GM21717 (cell line): Measurements from ENCODE around the gene EEF1G.
"Not testable (repeated sequence)": the region's sequence is repeated elsewhere in the genome, so short reads cannot be mapped to it uniquely, and the experiment has no call there.

Experiments
- ATAC-seq: cut with Tn5 transposase; IDR thresholded peaks from one replicate; pipeline ENCODE4 v1.9.1; 2021; ENCODE audit warnings: mild to moderate bottlenecking, moderate library complexity; ENCODE audit not compliant: unreplicated experiment

The EEF1G gene, protein sequence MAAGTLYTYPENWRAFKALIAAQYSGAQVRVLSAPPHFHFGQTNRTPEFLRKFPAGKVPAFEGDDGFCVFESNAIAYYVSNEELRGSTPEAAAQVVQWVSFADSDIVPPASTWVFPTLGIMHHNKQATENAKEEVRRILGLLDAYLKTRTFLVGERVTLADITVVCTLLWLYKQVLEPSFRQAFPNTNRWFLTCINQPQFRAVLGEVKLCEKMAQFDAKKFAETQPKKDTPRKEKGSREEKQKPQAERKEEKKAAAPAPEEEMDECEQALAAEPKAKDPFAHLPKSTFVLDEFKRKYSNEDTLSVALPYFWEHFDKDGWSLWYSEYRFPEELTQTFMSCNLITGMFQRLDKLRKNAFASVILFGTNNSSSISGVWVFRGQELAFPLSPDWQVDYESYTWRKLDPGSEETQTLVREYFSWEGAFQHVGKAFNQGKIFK

DNA sequence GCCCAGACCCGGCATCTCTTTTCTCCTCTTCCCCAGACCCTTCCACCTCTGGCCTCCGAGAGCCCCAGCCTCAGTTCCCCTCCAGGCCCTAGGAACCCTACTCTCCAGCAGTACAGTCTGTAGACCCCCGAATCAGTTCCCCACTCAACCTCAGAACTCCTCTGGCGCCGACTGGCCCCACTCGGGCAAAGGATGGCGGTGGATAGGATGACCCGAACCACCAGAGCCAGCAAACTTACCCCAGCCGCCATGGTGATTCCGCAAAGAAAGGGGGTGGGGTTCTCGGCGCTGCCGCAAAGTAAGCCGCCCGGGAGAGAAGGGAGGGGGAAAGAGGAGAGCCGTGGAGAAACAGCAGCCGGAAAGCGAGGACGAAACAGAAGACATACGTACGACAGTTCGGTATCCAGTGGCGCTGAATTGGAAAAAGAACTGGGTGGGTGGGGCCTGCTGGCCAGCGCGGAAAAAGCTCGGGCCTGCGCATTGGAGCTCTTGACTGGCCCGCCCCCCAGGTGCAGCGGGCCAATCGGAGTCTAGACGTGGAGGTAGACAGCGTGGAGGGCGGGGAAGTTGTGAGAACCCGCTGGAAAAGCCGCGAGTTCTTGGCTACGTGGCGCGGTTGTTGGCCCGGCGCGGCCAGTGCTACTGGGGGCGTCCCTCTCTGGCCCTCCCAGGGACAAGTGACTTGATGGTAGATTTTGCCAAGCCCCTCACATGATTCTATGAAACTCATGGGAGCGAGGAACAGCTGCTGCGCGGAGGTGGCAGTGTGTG, at the start of gene EEF1G:
Gene EEF1G, minus strand, starts transcription at position 300 of the 771 bp plus-strand sequence. Its CDS starts 49 bp downstream, at position 251.
- peak; percentile 70 for ATAC-seq

DNA sequence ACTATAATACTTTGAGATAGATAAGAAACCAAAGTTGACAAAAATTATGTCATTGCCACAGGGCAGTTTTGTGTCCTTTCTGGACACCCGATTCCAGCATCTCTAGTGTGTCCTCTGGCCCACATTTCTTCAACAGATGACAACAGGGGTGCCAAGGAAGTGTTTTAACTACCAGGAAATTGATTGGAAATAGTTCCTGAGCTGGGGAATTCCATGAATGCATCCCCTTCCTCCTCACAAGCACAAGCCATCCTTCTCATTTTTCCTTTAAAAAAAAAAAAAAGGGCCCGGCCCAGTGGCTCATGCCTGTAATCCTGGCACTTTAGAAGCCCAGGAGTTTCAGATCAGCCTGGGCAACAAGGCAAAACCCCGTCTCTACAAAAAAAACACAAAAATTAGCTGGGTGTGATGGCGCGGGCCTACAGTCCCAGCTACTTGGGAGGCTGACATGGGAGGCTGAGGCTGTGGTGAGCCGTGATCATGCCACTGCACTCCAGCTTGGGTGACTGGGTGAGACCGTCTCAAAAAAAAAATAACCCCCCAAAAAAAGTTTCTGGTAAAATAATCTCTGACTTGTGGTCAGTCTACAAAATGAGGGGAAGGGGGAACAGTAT, 48.9 kb upstream of the EEF1G start:
- no peak for ATAC-seq

DNA sequence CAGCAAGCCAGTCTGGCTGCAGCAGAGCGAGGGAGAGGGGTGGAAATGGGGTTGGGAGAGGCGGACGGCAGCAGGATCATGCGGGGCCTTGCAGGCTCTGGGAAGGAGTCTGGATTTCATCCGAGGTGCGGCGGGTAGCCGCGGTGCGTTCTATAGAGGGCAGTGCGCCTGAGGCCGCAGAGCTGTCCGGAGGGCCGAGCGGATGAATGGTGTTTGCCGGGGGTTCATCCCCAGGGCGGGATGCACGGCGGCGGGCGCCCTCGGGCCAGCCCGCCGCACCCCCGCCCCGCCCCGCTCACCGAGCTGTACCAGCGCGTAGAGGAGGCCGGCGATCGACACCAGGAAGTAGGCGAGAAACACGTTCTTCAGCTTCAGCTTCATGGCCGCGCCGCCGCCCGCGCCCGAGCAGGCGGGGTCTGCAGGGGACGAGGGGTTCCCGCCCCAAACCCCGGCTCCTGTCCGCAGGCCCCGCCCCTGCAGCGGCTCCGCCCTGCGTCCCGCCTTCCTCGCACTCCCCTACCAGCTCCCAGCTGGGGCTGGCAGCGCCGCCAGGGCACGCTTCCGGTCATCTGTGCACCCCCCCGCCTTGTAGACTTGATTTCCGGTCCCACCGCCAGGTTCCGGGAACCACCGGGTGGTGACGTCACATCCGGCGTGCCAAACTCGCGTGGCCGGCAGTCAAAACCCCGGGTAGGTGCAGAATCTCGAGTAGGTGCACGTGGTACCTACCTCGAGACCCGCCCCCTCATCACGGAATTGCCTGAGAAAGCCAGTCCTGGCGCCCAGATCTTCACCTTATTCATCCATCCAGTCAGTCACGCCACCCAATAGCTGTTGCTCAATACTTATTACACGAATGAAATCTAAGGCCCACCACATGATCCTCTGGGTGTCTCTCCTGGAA, 48.1 kb upstream of the EEF1G start, which contains the start of gene B3GAT3:
Gene B3GAT3, minus strand, starts transcription at position 420 of the 904 bp plus-strand sequence. Its CDS starts 39 bp downstream, at position 381.
- peak; percentile 83 for ATAC-seq

DNA sequence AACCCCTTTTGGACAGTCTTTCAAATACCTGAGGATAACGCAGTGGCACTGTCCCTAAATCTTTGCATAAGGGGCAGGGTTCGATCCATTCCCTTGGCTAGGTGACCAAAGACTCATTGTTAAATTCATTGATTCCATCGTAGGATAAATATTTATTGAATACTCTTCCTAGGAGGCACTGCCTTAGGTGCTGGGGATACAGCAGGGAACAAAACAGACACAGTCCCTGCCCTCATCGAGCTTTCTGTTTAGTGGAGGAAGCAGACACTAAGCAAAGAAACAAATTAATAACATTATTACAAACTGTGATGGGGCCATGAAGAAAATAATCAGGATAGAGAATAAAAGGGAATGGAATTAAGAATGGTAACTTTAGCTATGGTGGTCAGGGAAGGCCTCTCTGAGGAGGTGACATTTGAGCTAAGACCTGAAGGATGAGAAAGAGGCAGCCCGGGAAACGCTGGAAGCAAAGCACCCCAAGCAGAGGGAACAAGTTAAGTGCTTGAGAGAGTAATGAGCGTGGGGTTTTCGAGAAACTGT, 47.4 kb upstream of the EEF1G start:
- ATAC-seq, result no peak

DNA sequence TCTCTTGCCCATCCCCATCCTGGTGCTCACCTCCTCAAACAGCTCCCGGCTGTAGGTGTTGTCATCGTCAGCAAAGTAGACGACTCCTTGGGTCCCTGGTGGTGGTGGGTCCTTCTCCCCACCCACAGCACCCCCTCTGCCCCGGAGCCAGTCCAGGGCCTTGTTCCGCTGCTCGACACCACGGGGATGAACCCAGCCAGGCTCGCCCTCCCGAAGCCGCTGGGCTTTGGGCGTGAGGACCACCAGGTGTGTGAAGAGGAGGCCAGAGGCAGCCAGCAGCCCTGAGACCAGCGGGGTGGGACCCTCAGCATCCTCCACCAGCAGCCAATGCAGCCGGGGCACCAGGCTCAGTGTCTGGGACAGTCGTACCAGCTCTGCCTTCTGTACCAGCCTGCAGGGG, 43.3 kb upstream of the EEF1G start:
- not testable (repeated sequence) for ATAC-seq

DNA sequence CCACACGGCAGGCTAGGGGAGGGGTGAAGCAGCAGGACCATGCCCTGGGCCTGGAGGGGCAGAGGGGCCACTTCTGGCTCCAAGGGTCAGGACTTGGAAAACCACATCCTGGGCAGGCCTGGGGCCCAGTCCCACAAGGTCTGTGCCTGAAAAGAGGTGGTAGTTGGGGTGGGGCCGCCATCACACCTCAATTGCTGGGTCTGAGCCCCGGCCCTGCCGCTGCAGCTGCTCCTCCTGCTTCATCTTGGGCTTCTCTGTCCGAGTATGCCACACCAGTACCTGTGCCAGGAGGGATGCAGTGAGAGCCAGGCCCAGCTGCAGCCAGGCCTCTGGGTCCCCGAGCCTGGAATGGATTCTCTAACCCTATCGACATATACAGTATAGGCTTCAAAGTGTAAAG, 41.8 kb upstream of the EEF1G start:
- ATAC-seq, result no peak

DNA sequence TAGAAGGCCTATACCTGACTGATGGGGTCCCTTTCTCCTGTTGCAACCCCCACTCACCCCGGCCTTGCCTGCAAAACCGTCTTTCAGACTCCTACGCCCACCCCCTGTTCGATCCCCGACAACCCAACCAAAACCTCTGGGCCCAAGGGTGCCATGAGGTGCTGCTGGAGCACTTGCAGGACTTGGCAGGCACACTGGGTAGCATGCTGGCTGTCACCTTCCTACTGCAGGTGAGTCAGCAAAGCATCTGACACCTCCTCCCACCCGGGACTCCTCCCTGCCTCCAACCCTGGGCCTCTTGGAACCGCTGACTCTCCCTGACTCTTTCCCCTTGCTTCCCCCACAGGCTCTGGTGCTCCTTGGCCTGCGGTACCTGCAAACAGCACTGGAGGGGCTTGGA, 40.6 kb upstream of the EEF1G start:
- no peak for ATAC-seq

DNA sequence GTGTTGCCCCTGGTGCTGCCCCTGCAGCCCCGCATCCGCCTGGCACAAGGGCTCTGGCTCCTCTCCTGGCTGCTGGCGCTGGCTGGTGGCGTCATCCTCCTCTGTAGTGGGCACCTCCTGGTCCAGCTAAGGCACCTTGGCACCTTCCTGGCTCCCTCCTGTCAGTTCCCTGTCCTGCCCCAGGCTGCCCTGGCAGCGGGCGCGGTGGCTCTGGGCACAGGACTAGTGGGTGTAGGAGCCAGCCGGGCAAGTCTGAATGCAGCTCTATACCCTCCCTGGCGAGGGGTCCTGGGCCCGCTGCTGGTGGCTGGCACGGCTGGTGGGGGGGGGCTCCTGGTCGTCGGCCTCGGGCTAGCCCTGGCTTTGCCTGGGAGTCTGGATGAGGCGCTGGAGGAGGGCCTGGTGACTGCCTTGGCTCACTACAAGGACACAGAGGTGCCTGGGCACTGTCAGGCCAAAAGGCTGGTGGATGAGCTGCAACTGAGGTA, 39.6 kb upstream of the EEF1G start:
- ATAC-seq, result no peak

DNA sequence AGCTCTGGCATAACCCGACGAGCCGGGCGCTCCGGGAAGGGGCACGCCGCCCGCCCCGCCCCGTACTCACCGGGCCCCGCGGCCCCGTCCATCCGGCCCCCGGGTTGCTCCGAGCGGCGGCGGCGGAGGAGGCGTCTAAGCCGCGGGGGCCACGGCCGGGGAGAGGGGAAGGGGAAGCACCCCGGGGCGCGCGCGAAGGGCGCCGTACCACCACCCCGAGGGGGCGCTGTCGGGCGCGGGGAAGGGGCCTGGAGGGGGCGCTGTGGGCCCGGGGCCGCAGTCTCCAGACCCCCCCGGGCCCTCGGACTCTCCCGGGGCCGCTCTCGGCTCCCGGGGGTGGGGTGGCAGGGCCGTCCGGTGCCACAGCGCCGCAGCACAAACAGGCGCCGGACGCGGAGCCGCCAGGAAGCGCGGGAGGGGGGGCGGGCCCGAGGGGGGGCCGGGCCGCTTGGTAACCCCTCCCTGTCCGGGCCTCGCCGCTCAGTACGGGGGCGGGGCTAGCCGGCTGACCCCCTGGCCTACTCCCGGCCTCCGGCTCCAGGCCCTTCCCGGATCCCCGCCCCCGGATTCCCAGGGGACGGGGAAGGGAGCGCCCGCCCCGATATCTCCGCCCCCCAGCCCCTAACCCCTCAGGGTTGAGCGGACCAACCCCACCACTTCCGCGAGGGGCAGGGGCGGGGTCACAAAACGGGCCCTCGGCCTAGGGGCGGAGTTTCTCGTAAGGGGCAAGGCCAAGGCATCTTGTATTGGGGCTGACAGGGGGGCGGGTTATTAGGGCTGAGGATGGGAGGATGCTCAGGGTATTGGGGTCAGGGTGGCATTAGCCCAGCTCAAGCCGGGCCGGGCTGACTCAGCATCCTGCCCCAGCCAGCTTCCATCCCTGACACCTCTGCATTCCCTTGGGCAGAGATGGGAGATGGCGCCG, 38.9 kb upstream of the EEF1G start, which contains the start of the genes EML3 and ROM1:
Gene EML3, minus strand, starts transcription at position 410 of the 925 bp plus-strand sequence. Its CDS starts 318 bp downstream, at position 92.
Gene ROM1, plus strand, starts transcription at position 892 of the 925 bp plus-strand sequence. Its CDS starts 25 bp downstream, at position 917.
- ATAC-seq, result peak; percentile 50

DNA sequence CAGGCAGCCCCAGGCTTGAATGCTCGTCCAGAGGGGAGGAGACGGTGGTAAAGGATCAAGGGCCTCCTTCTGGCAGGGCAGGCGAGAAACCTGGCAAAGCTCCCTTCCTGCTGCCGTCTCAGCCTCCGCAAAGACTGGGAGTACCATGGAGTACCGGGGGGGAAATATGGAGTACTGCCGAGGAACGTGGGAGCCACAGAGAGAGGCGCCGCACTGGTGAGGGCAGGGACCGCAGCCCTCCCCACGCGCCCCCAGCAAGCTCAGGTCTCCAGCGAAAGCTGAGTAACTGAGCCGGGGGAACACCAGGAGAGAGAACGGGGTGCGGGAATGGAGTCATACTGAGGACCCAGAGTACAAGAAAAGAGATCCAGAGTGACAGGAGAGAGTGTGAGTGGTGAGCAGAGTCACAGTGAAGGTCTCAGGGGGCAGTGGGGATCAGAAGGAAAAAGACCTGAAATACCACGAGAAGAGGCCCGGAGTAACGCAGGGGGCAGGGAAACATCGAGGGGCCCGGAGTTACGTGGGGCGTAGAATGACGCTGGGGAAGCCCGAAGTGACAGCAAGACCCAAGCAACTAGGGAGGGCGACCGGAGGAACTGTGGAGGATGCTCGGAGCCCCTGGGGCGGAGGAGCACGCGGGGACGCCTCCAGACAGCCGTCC, 38.1 kb upstream of the EEF1G start:
- peak; percentile 13 for ATAC-seq

DNA sequence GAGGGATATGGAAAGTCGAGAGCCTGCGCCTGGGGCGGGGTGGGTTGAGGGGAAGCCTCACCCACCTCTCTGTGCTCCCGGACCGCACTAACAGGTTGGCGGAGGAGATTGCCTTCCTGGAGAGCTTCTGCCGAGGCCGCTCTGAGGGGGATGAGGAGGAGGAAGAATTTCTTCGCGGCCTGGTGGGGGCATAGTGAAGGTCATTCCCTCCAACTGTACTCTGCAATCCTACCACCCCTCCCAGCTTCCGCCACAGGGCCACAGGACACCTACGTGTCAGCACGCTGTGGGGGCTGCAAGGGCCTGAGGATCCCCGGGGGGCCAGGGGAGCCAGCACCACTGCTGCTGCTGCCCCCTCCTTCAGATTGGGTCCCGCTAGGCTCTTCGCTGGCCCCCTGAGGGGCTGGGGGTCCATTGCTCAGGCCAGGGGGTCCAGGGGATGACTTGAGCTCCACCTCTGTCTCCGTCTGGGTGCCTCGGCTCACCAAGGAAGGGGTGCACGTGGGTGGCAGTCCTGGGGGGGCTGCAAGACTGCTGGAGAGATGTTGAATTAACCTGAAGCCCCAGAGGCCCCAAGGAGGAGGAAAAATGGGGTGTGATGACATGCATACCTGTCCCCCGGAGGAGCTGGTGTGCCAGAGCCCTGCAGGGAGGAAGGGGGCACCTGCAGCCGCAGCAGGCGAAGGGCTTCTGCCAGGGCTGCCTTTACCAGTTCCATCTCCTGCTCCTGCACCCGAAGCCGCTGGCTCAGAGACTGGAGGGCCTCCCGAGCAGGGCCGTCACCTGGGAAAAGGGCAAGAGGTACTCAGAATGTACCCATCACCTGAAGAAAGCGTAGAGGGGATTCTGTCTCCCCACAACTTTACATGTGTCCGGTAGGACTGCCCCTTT, 37.4 kb upstream of the EEF1G start:
- no peak for ATAC-seq

DNA sequence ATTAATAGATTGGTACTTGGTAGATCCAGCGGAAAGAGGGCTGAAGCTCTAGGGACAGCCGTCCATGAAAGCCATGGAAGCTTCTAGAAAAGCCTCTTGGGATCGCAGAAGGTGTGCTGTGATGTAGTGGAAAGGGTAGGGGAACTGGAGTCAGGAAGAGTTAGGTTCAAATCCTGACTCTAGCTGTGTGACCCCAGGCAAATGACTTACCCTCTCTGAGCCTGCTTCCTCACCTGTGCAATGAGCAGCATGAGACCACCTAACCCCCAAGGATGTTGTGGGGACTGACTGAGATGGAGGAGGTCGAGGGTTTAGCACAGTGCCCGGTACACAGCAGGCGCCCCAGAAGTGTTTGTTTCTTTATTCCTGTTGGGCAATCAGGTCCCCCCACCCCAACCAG, 36.7 kb upstream of the EEF1G start:
- ATAC-seq, result no peak

DNA sequence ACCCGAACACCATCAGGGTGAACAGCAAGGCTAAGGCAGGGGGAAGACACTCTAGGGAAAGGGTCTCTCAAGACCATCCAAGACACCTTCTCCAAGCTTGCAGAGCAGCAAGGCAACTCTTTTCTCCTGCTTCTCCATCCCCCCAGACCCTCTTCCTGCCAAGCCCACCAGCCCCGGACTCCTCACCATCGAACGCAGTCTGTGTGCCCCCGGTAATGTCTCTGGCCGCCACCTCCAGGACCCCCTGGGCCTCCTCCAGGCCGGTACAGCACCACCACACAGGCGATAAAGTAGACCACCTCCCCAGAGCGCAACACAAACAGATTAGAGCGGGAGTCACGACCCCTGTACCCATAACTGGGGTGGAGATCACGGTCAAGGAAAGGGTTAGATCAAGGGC, 35.1 kb upstream of the EEF1G start:
- ATAC-seq, result no peak

DNA sequence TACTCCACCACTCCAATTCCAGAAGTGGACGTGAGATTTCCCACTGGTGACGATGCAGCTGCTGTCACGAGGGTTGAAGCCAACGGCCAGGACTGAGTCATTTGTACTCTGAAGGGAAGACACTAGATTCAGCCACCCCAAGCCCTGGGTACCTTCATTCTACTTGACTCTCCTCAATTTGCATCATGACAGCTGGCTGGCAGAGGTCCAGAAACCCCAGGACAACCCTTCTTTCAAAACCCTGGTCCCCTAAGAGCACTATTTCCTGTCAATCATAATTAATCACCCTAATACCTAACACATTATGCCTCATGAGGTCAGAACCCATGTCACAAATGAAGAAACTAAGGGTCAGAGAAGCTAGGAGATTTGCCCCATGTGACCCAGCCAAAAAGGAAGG, 34.0 kb upstream of the EEF1G start:
- no peak for ATAC-seq

DNA sequence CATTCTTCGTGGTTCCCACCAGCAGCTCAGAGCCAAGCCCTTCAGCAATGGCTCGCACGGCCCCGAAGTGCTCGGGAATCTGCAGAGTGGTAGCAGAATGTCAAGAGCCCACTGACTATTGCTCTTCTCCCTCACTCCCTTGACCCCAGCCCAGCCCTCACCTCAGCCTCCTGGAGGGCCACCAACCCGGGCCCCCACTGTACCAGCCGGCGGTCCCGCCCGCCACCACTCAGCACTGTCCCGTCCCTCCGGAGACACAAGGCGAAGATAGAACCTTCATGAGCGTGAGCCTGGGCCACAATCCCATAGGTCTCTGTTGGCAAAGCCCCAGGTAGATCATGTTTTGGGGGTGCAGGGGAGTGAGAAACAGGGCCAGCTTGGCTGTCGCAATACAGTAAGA, 32.2 kb upstream of the EEF1G start:
- ATAC-seq, result no peak

DNA sequence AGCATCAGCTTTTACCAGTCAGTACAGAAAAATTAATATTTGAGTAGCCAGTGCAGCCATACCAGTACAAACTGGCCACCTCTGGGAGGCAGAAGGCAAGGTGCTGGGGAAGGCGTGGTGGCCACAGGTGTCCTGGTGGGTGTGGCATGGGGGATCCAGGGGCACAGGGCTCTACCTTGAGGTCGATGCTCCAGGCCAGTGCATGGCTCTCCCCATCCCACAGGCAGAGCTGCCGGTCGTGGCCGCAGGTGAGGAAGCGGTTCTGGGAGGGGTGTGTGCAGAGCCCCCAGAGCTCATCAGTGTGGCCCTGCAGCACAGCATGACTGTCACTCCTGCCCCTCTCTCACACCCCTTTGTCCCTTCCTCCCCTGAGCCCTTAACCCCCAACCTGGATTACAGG, 31.8 kb upstream of the EEF1G start:
- ATAC-seq, result no peak

DNA sequence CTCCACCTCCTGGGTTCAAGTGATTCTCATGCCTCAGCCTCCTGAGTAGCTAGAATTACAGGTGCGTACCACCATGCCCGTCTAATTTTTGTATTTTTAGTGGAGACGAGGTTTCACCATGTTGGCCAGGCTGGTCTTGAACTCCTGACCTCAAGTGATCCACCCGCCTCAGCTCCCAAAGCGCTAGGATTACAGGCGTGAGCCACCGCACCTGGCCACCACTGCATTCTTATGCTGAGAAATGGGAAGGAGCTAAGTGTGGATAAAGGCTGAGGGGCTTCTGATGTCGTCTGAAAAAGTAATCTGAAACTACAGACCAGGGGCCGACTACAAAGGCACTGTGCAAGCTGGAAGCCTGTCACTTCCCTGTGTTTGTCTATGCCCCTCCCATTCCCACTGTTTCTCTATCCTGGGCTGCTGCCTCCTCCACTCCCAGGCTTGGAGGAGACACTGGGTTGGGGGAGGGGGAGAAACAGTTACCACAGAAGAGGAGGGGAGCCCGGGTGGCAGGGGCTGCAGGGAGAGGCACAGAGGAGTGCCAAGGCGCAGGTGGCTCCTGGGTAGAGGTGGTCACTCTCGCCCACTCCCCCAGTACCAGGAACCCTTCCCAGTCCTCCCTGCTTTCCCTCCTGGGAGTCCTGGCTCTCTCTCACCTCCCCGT, 30.9 kb upstream of the EEF1G start:
- no peak for ATAC-seq
